Thymus (tissue), 11 donors: ENCODE data around the gene SLC40A1. TPM values are rescaled to one million over a fixed set of nuclear protein-coding genes. Genes with fewer than 3 reads are reported as not detected.
"Not testable (repeated sequence)": the region's sequence is repeated elsewhere in the genome, so short reads cannot be mapped to it uniquely, and the experiment has no call there.

Experiments
- DNase-seq, 9 donors: peaks; one replicate each; pipeline ENCODE4 v3.0.0-alpha.2; 2013; ENCODE audit warnings: low spot score in 9 of 9, low read depth in 6 of 9, missing footprints in 1 of 9
- H3K27ac ChIP-seq, 2 donors: one replicate each; pipeline ENCODE4 v1.5.1; 2013; ENCODE audit warnings: control low read depth in 1 of 2, low read depth in 1 of 2, low read length in 1 of 2, mild to moderate bottlenecking in 1 of 2, moderate library complexity in 1 of 2
- H3K27me3 ChIP-seq, 2 donors: one replicate each; pipeline ENCODE4 v1.5.1; 2013; ENCODE audit warnings: low read length in 1 of 2; ENCODE audit not compliant: control insufficient read depth in 2 of 2, insufficient read depth in 1 of 2
- H3K36me3 ChIP-seq, 2 donors: one replicate each; pipeline ENCODE4 v1.5.1; 2013; ENCODE audit warnings: low read length in 1 of 2, mild to moderate bottlenecking in 1 of 2, moderate library complexity in 1 of 2; ENCODE audit not compliant: control insufficient read depth in 2 of 2, insufficient read depth in 2 of 2
- H3K4me1 ChIP-seq, 2 donors: one replicate each; pipeline ENCODE4 v1.5.1; 2013; ENCODE audit warnings: low read length in 2 of 2; ENCODE audit not compliant: control insufficient read depth in 2 of 2, insufficient read depth in 2 of 2
- H3K4me3 ChIP-seq, 2 donors: one replicate each; pipeline ENCODE4 v1.5.1; 2013; ENCODE audit warnings: low read length in 2 of 2, control low read depth in 1 of 2, mild to moderate bottlenecking in 1 of 2
- H3K9me3 ChIP-seq, 2 donors: one replicate each; pipeline ENCODE4 v1.5.1; 2013; ENCODE audit warnings: low read length in 1 of 2, mild to moderate bottlenecking in 1 of 2; ENCODE audit not compliant: control insufficient read depth in 2 of 2, insufficient read depth in 1 of 2
- WGBS: extraction: QIAGEN DNeasy Blood & Tissue Kit; methylation state at CpG from one replicate; pipeline ENCODE4 v1.1.7; 2013; 5-methylcytosine and 5-hydroxymethylcytosine counted together
- polyA plus RNA-seq: library from polyadenylated mRNA; stranded (reverse); fragments of 200-250 nt; gene quantifications from one replicate; pipeline ENCODE4 v1.2.3, GENCODE V29; 2013
- total RNA-seq: library from RNA; stranded (reverse); fragments of 120-200 nt; gene quantifications from one replicate; pipeline ENCODE4 v1.2.4, GENCODE V29; 2013
- donor health status: healthy.

Gene SLC40A1
- total and polyA plus RNA-seq, 2 donors = 53.1 to 75.3 TPM

- WGBS = 97% methylated on average over 4 of the region's 4 CpGs
- H3K4me3 ChIP-seq = no peak overlapping the region
- no peaks in the 10 kb centered on the region for H3K27me3 ChIP-seq
- no peak for DNase-seq
- H3K27ac ChIP-seq = no peak overlapping the region
- no peaks in the 10 kb centered on the region for H3K36me3 ChIP-seq
- no peaks in the 10 kb centered on the region for H3K4me1 ChIP-seq
- H3K9me3 ChIP-seq = no peaks in the 10 kb centered on the region
Measured at GRCh38 chr2:189608170-189608569, 27.6 kb upstream of the SLC40A1 start.

- Histone ChIP-seq H3K27ac (no peak overlapping the region), H3K4me3 (no peak overlapping the region), H3K27me3 (no peaks in the 10 kb centered on the region), H3K9me3 (no peaks in the 10 kb centered on the region), H3K36me3 (no peaks in the 10 kb centered on the region), H3K4me1 (no peaks in the 10 kb centered on the region)
- 96% methylated on average over 4 of the region's 4 CpGs for WGBS
- DNase-seq = no peak
Measured at GRCh38 chr2:189602233-189602632, 21.6 kb upstream of the SLC40A1 start.

- not testable (repeated sequence) for H3K27ac ChIP-seq, H3K4me3 ChIP-seq, DNase-seq, H3K27me3 ChIP-seq, H3K4me1 ChIP-seq, H3K36me3 ChIP-seq, H3K9me3 ChIP-seq
- 99% methylated on average over 2 of the region's 2 CpGs for WGBS
Measured at GRCh38 chr2:189601652-189602051, 21.1 kb upstream of the SLC40A1 start.

- Histone ChIP-seq H3K27me3 (no peaks in the 10 kb centered on the region), H3K36me3 (no peaks in the 10 kb centered on the region), H3K4me1 (no peaks in the 10 kb centered on the region), H3K27ac (no peak overlapping the region), H3K9me3 (no peaks in the 10 kb centered on the region), H3K4me3 (no peak overlapping the region)
- WGBS = 92% methylated on average over 3 of the region's 3 CpGs
- no peak for DNase-seq
Measured at GRCh38 chr2:189601043-189601442, 20.5 kb upstream of the SLC40A1 start.

GRCh38 chr2:189599245-189599644, 18.7 kb upstream of the SLC40A1 start:
- no peak overlapping the region for H3K27ac ChIP-seq
- DNase-seq = no peak
- 94% methylated on average over 1 of the region's 1 CpG for WGBS
- H3K4me1 ChIP-seq = no peaks in the 10 kb centered on the region
- H3K4me3 ChIP-seq = no peak overlapping the region
- no peaks in the 10 kb centered on the region for H3K27me3 ChIP-seq
- H3K9me3 ChIP-seq = no peaks in the 10 kb centered on the region
- H3K36me3 ChIP-seq = no peaks in the 10 kb centered on the region

GRCh38 chr2:189595417-189595816, 14.8 kb upstream of the SLC40A1 start:
- Histone ChIP-seq H3K27me3 (no peaks in the 10 kb centered on the region), H3K36me3 (no peaks in the 10 kb centered on the region), H3K27ac (no peak overlapping the region), H3K9me3 (no peaks in the 10 kb centered on the region), H3K4me3 (no peak overlapping the region), H3K4me1 (no peaks in the 10 kb centered on the region)
- no peak for DNase-seq
- WGBS = 98% methylated on average over 3 of the region's 3 CpGs

- Histone ChIP-seq H3K4me1 (no peaks in the 10 kb centered on the region), H3K36me3 (no peaks in the 10 kb centered on the region), H3K9me3 (no peaks in the 10 kb centered on the region), H3K4me3 (no peak overlapping the region), H3K27ac (no peak overlapping the region), H3K27me3 (no peaks in the 10 kb centered on the region)
- no peak for DNase-seq
- WGBS = 97% methylated on average over 2 of the region's 2 CpGs
Measured at GRCh38 chr2:189594305-189594704, 13.7 kb upstream of the SLC40A1 start.

GRCh38 chr2:189593115-189593514, 12.5 kb upstream of the SLC40A1 start:
- Histone ChIP-seq H3K27ac (no peak overlapping the region), H3K4me1 (no peaks in the 10 kb centered on the region), H3K4me3 (no peak overlapping the region), H3K27me3 (no peaks in the 10 kb centered on the region), H3K36me3 (no peaks in the 10 kb centered on the region), H3K9me3 (no peaks in the 10 kb centered on the region)
- no peak for DNase-seq
- WGBS = 98% methylated on average over 3 of the region's 3 CpGs

GRCh38 chr2:189592353-189592984, 11.9 kb upstream of the SLC40A1 start:
- DNase-seq = peak in 1 of 9 donors; percentile 24
- Histone ChIP-seq H3K4me1 (no peaks in the 10 kb centered on the region), H3K4me3 (no peak overlapping the region), H3K9me3 (no peaks in the 10 kb centered on the region), H3K27me3 (no peaks in the 10 kb centered on the region), H3K27ac (no peak overlapping the region), H3K36me3 (no peaks in the 10 kb centered on the region)
- 1% methylated on average over 1 of the region's 1 CpG for WGBS

GRCh38 chr2:189587780-189588179, 7.2 kb upstream of the SLC40A1 start:
- Histone ChIP-seq H3K27ac (no peak overlapping the region), H3K27me3 (no peaks in the 10 kb centered on the region), H3K4me3 (no peak overlapping the region), H3K9me3 (no peaks in the 10 kb centered on the region), H3K36me3 (no peaks in the 10 kb centered on the region), H3K4me1 (no peaks in the 10 kb centered on the region)
- WGBS = 53% methylated on average over 4 of the region's 4 CpGs
- no peak for DNase-seq
